ENCODE results near the gene USP2. TPM values are rescaled to one million over a fixed set of nuclear protein-coding genes. Genes with fewer than 3 reads are reported as not detected.

Gene USP2
- total and polyA plus RNA-seq, 8 donors = 1.4 to 17.4 (median 2.8) TPM

DNA sequence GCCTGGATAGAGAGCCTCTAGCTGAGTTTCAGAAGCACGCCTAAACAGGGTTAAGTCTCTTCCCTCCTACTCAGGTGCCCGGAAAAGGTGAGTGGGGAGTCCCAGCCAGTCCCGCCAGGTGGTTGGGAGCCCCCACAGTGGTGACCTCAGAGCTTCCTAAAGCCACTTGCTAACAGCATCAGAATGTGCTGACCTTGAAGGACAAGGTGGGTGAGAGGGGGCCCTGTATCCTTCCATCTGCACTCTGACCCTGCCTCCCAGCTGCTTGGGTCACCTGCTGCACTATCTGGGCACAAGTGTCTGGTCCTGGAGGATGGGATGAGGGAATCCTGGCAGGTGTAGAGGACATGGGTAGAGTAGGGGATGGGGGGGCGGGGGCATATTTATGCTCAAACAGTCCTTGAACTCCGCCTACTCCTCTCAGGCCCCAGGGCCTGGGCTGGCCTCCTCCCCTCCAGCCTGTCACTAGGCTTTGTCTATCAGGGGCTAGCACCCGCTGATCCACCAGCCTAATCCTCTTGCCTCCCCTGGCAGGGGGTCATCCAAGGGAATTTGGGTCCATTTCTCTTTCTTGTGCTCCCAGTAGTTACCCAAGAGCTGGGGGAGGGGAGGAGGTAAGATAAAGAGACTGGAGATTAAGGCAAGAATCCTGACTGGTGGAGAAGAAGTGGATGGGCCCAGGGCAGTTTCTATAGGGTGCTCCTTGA is 3.4 kb downstream of the USP2 start:
- TF ChIP-seq POLR2A (IDR thresholded peaks at IDR 0.05) (no peak), EP300 (IDR thresholded peaks at IDR 0.05) (no peak), POLR2AphosphoS5 (IDR thresholded peaks at IDR 0.05) (no peak)
- Histone ChIP-seq H3K27me3 (no peaks in the 10 kb centered on the region), H3K4me3 (no peak overlapping the region), H3K27ac (peak overlapping the region in 3 of 5 donors; percentile 81 to 93 (median 81)), H3K9me3 (no peaks in the 10 kb centered on the region), H3K36me3 (no peaks in the 10 kb centered on the region), H3K4me1 (peaks cover 39 to 86% (median 63%) of the 10 kb centered on the region in 4 donors)
- 65 to 81% (median 75%) methylated on average over 5 to 6 of the region's 6 CpGs for WGBS, 5 donors
- DNase-seq = no peak
- intact Hi-C loops (cut with DNase I; ENCODE audit: low total_unique reads) = no loop called here

DNA sequence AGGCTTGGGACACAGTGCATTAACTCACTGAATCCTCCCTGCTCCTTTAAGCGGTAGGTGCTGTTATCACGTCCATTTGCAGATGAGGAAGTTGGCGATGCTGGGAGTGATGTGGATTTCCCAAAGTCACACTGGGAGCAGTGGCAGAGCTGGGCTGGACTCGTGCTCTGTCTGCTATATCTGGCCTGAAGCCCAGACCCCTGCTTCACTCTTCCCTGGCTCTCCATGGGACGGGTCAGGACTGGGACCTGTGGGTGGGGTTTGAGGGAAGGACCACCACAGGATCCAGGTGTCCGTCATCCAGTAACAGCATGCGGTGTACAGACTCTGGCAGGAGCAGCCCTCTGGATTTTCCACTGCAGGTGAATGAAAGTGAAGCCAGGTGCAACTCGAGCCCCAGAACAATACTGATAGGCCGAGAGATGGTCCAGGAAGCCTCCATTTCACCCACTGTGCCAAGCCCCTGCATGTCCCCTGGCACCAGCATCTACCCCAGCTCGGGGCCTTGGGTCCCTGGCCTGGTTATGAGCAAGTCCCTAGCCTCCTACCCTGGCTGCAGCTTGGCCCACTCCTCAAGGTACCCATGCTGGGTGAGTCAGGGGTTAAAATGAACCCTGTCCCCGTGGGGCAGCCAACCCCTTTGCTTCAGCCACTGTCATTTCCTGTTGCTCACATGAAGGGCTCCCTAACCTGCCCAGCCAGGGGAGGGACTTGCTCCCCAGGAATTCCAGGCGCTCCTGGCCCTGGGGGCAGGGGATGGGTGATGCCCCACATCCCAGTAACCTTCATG is 4.2 kb downstream of the USP2 start:
- no peaks in the 10 kb centered on the region for H3K27me3 ChIP-seq
- no peaks in the 10 kb centered on the region for H3K36me3 ChIP-seq
- H3K27ac ChIP-seq = peak overlapping the region in 4 of 5 donors; percentile 77 to 93 (median 81)
- intact Hi-C loops (cut with DNase I; ENCODE audit: low total_unique reads) = no loop called here
- H3K4me1 ChIP-seq = peaks cover 37 to 88% (median 61%) of the 10 kb centered on the region in 4 donors
- DNase-seq = peak in 1 of 2 donors; percentile 28
- H3K9me3 ChIP-seq = no peaks in the 10 kb centered on the region
- H3K4me3 ChIP-seq = no peak overlapping the region
- 31 to 52% (median 44%) methylated on average over 11 to 12 of the region's 12 CpGs for WGBS, 5 donors
- TF ChIP-seq POLR2A (IDR thresholded peaks at IDR 0.05) (no peak), EP300 (IDR thresholded peaks at IDR 0.05) (no peak), POLR2AphosphoS5 (IDR thresholded peaks at IDR 0.05) (no peak)
- TF ChIP-seq, protein P1, sequence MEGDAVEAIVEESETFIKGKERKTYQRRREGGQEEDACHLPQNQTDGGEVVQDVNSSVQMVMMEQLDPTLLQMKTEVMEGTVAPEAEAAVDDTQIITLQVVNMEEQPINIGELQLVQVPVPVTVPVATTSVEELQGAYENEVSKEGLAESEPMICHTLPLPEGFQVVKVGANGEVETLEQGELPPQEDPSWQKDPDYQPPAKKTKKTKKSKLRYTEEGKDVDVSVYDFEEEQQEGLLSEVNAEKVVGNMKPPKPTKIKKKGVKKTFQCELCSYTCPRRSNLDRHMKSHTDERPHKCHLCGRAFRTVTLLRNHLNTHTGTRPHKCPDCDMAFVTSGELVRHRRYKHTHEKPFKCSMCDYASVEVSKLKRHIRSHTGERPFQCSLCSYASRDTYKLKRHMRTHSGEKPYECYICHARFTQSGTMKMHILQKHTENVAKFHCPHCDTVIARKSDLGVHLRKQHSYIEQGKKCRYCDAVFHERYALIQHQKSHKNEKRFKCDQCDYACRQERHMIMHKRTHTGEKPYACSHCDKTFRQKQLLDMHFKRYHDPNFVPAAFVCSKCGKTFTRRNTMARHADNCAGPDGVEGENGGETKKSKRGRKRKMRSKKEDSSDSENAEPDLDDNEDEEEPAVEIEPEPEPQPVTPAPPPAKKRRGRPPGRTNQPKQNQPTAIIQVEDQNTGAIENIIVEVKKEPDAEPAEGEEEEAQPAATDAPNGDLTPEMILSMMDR (IDR thresholded peaks at IDR 0.05) = no peak

DNA sequence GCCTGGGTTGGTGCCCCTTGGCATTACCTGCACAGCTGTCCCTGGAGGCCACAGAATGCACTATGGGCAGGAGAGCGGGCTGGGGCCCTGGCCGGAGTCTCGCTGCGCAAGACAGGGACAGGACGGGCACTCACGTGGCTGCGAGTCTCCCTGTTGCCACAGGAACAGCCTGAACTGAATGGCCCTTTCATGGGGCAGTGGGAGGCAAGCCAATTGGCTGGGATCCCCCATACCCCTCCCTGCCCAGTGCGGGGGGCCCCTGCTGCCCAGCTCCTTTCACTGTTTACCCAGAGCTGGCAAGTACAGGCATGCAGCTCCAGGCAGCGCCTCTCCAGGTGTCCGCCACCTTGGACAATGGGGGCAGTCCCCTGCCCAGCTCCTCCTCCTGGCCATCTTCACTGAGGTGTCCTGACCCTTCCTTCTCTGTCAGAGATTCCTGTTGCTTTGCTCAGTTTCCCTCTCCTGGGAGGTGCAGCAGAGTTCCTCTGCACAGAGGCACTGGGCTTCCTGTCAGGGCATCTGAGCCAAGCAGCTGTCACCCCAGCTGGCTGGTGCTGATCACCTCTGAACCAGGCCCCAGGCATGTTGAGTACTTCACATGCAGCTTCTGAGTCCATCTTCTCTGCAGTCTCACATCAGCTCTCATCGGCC is 5.2 kb downstream of the USP2 start:
- DNase-seq = peak; percentile 80 to 84
- no peaks in the 10 kb centered on the region for H3K9me3 ChIP-seq
- H3K4me1 ChIP-seq = peaks cover 34 to 91% (median 58%) of the 10 kb centered on the region in 4 donors
- TF ChIP-seq POLR2AphosphoS5 (IDR thresholded peaks at IDR 0.05) = peak in 1 of 3 donors; percentile 51
- TF ChIP-seq POLR2A (IDR thresholded peaks at IDR 0.05) = no peak
- TF ChIP-seq EP300 (IDR thresholded peaks at IDR 0.05) = no peak
- intact Hi-C loops (cut with DNase I; ENCODE audit: low total_unique reads) = no loop called here
- H3K4me3 ChIP-seq = peak overlapping the region in 1 of 4 donors; percentile 5
- H3K27me3 ChIP-seq = no peaks in the 10 kb centered on the region
- H3K36me3 ChIP-seq = no peaks in the 10 kb centered on the region
- 23 to 54% (median 47%) methylated on average over 3 to 11 of the region's 11 CpGs for WGBS, 5 donors
- peak overlapping the region; percentile 5 to 93 (median 81) for H3K27ac ChIP-seq

DNA sequence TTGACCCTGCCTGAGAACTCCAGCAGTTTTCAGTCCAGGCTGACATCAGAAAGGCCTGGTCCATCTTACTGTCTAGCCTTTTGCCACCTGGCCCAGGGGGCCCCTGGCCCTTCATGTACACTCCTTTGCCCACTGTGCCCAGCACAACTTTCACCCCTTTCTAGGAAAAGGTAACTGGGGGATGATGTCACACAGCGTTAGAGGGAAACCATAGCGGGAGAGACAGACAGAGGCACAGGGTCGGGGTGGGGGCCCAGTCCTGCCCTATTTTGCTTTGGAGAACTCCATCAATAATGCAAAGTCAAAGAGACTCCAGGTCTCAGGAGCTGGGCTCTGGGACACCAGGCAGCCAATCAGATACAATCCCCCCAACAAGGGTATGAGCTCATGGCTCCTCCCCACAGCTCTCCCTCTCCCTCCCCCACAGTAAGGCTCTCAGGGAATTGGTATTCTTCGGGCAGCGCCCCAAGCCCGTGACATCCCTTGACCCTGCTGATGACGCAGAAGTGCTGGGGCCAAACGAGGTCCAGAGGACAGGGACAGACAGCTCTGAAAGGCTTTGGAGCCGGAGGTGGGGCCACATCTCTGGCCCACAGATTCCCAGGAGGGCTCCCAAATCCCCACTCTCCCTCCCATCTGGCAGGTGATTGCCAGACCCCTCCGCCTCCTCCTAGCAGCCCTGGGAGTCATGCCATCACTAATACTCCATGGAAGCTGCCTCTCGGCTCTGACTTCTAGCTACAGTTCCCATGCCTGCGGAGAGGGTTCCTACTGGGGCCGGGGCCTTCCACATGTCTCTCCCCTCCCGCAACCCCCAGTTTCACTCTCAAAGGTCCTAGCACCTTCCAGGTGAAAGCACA is 5.9 kb downstream of the USP2 start:
- peak overlapping the region in 1 of 4 donors; percentile 5 for H3K4me3 ChIP-seq

DNA sequence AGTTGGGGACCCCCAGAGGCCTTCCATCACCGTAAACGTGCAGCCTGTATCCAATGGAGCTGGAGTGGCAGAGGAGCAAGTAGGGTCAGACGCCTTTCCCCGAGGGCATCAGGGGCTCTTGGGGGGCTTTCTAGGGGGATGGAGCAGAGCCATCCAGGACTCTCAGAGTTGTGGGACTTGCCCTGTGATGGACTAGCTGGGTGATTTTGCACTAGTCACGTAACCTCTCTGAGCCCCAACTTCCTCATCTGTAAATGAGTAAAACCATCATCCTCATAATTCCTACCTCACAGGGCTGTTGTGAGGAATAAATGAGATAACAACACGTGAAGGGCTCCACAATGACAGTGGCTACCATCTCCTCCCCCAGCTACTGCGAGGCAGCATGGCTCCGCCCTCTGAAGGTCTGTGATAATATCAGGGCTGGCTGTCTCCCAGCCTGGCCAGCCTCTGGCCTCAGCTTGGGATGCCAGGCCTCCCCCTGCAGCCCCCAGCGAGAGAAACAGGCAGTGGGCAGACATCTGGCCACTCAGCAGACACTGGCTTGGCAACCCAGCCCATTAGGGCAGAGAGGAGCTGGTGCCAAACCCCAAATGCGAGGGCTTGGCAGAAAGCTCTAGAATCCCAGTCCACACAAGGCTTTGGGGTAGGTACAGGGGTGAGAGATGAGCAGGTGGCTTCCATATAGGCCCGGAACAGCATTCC is 6.7 kb downstream of the USP2 start:
- WGBS, 5 donors = 38 to 46% (median 41%) methylated on average over 10 to 11 of the region's 11 CpGs
- Histone ChIP-seq H3K27me3 (no peaks in the 10 kb centered on the region), H3K27ac (peak overlapping the region in 4 of 5 donors; percentile 77 to 93 (median 81)), H3K4me3 (no peak overlapping the region), H3K36me3 (no peaks in the 10 kb centered on the region), H3K4me1 (peaks cover 43 to 92% (median 62%) of the 10 kb centered on the region in 4 donors), H3K9me3 (no peaks in the 10 kb centered on the region)
- intact Hi-C loops (cut with DNase I; ENCODE audit: low total_unique reads) = no loop called here
- no peak for TF ChIP-seq POLR2AphosphoS5 (IDR thresholded peaks at IDR 0.05)
- TF ChIP-seq, protein P1 (IDR thresholded peaks at IDR 0.05) = no peak
- peak in 1 of 2 donors; percentile 61 for DNase-seq

More for the DNA sequence above, 5.9 kb downstream of the USP2 start:
- Histone ChIP-seq H3K27me3 (no peaks in the 10 kb centered on the region), H3K27ac (peak overlapping the region; percentile 46 to 93 (median 81)), H3K36me3 (no peaks in the 10 kb centered on the region), H3K4me1 (peaks cover 36 to 91% (median 57%) of the 10 kb centered on the region in 4 donors), H3K9me3 (no peaks in the 10 kb centered on the region)
- WGBS, 5 donors = 43 to 55% (median 48%) methylated on average over 11 to 14 of the region's 14 CpGs
- TF ChIP-seq EP300 (IDR thresholded peaks at IDR 0.05) (peak; percentile 88), POLR2AphosphoS5 (IDR thresholded peaks at IDR 0.05) (peak in 2 of 3 donors; percentile 69 to 92), POLR2A (IDR thresholded peaks at IDR 0.05) (no peak)
- intact Hi-C loops (cut with DNase I; ENCODE audit: low total_unique reads) = no loop called here
- peak in 1 of 2 donors; percentile 85 for DNase-seq
